Measurements from ENCODE around the gene ATP5F1E. TPM values are rescaled to one million over a fixed set of nuclear protein-coding genes. Genes with fewer than 3 reads are reported as not detected.
"Not testable (repeated sequence)": the region's sequence is repeated elsewhere in the genome, so short reads cannot be mapped to it uniquely, and the experiment has no call there.

ATP5F1E gene
- total RNA-seq, 1 experiment from 2014 or later: 23.2 TPM

DNA sequence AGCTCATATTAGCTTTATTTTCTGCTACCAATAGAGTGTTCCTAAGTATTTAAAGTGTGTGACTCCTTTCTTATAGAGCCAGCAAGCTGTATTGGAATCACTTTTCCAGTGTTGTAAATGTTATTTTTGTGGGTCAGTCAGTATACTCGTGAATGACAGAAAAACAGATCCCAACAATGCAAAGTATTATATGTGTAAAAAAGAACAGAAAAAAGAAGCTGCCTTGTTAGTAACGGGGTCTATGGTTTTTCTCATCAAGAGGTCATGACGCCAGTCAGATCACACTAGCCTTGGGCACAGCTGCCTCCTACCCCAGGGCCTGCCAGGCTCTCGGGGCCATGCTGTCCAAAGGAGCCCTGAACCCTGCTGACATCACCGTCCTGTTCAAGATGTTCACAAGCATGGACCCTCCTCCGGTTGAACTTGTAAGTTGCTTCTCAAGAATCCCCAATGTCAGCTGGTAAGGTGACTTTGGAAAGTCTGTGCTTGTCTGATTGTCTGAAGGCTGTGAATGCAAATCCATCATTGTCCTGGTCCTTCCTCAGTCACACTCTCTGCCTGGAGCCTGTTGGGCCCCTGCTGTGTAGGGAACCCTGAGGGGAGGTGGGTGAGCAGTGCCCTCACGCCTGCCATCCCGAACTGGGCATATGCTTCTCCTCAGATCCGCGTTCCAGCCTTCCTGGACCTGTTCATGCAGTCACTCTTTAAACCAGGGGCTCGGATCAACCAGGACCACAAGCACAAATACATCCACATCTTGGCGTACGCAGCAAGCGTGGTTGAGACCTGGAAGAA lies 41.3 kb downstream of the ATP5F1E start:
- DNase-seq (ENCODE audit: low read depth): no peak

DNA sequence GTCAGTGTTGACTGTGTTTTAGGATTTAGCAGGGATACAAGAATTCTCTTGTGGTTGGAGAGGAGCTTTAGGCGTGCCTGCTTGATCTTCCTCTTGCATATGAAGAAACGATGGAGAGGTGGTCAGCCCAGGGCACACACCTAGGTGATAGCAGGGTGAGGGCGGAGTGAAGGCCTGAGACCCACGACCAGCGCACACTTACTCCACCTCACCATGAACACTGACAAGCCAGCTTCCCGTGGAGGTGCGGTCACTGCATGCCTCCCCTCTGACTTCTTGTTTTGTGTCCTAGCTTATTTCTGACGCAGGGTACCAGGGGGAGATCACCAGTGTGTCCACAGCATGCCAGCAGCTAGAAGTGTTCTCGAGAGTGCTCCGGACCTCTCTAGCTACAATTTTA lies 42.9 kb downstream of the ATP5F1E start:
- DNase-seq (ENCODE audit: low read depth): no peak

- no peak for DNase-seq (ENCODE audit: low read depth)
Observed at GRCh38 chr20:58988565-58988882, 43.6 kb downstream of the ATP5F1E start.

- no peak for DNase-seq (ENCODE audit: low read depth)
Observed at GRCh38 chr20:58987790-58988564, 44.2 kb downstream of the ATP5F1E start.

GRCh38 chr20:58986968-58987517 lies 45.1 kb downstream of the ATP5F1E start:
- DNase-seq (ENCODE audit: low read depth): no peak

DNA sequence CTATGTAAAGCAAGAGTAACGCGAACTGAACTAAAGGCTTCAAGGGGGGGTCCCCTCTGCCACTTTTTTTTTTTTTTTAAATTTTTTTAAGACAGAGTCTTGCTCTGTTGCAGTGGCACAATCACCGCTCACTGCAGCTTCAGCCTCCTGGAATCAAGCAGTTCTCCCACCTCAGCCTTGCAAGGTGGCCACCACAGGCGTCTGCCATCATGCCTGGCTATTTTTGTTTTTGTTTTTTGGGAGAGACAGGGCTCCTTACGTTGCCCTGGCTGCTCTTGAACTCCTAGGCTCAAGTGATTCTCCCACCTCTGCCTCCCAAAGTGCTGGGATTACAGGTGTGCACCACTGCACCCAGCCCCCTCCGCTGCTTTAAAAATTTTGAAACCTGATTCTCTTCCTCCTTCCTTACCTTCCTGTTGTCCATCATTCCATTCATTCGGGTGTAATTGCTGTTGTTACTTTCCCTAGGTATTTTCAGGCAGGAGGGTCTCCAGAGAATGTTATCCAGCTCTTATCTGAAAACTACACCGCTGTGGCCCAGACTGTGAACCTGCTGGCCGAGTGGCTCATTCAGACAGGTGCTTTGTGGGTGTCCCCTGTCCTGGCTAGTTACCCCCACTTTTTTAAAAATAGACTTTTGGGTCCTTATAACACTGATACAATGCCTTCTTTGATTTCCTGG lies 45.7 kb downstream of the ATP5F1E start:
- no peak for DNase-seq (ENCODE audit: low read depth)

GRCh38 chr20:58985656-58986055 lies 46.5 kb downstream of the ATP5F1E start:
- DNase-seq (ENCODE audit: low read depth): no peak

DNA sequence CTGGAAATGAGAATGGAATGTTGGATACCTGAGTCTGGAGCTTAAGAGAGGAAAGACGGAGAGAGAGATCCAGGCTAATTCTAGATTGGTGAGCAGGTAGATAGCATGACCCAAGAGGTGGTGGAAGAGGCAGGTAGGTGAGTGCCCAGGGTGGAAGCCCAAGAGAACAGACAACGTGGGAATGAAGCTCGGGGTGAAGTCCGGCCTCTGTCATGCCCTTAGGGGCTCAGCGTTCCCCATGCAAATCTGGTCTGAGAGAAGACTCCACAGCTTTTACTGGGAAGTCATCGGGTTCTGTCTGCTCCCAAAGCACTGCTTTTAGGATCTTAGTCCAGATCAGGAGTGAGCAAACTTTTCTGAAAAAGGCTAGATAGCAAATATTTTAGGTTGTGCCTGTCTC lies 47.4 kb downstream of the ATP5F1E start:
- DNase-seq (ENCODE audit: low read depth): no peak

- not testable (repeated sequence) for DNase-seq (ENCODE audit: low read depth)
Observed at GRCh38 chr20:58983115-58983468, 49.0 kb downstream of the ATP5F1E start.

DNA sequence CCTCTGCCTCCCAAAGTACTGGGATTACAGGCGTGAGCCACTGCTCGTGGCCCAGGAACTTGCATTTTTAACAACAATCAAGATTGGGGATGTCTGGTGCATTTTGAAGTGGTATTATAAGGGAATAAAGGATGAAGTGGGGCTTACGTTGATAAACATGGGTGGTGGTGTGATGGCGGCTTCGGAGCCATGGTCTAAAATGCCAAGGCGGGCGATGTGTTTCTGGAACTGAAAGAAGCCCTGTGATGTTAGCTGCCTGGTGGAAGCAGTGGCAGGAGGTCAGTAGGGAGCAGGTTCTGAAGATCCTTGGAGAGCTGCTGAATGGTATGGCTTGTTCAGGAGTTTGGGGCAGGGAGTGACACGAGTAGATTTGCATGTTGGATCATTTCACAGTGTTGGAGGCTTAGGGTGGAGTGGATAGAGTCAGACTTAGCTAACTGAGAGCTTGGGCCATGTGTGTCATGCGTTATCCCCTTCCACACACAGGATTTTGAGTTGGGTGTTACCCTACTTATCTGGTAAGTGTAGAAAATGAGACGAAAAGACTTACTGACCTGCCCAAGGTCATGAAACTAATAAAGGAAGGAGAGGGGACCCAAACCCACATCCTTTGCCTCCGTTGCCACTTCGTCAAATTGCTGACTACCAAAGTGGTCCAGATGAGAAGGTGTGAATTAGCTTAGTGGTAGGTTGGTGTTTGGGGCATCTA lies 49.6 kb downstream of the ATP5F1E start:
- no peak for DNase-seq (ENCODE audit: low read depth)

- peak; percentile 29 for DNase-seq (ENCODE audit: low read depth)
Observed at GRCh38 chr20:58981628-58982364, 50.3 kb downstream of the ATP5F1E start.

DNA sequence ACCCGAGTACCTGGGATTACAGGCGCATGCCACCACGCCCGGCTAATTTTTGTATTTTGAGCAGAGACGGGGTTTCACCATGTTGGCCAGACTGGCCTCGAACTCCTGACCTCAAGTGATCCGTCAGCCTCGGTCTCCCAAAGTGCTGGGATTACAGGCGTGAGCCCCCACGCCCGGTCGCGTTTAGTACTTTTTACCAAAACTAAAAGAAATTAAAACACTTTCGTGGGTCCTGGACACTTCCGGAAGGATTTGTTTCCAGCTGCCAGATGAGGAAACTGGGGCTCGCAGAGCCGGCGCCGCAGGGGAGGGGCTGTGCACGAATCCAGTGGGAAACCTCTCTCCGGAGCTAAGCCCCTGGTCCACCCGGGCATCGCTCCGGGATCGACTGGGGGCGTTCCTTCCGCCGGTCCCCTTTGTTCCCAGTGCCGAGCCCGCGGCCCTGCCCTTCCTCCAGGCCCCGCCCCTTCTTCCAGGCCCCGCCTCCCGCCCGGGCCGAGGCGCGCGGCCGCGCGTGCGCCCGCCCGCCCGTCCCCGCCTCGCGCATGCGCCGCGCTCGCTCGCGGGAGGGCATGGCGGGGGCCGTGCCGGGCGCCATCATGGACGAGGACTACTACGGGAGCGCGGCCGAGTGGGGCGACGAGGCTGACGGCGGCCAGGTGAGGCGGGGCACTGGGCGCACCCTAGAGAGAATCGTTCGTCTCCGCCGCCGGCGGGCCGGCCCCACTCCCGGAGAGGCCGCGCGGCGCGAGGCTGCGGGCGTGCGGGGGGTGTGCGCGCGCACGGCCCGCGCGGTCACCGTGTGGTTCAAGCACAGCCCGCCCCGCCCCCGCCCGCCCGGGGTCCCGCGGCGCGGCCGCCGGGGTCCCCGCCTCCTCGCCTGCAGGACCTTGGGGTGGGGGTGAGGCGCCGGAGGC lies 51.2 kb downstream of the ATP5F1E start, which contains the start of gene NELFCD:
Gene NELFCD (plus strand): TSS at position 546 of the 917 bp plus-strand sequence. CDS start 54 bp downstream, at position 600.
- DNase-seq (ENCODE audit: low read depth): peak; percentile 75

GRCh38 chr20:58978351-58979190 lies 53.6 kb downstream of the ATP5F1E start:
- DNase-seq (ENCODE audit: low read depth): no peak

- DNase-seq (ENCODE audit: low read depth): no peak
Observed at GRCh38 chr20:58976061-58976730, 55.9 kb downstream of the ATP5F1E start.
